SU-DHL-6 (cell line): ENCODE data around the gene KMT5C.

Experiments used
- H2AFZ ChIP-seq: fragments of 200-600 bp; sonication (generic); 2 replicates; pipeline ENCODE4 v1.6.1; 2014; ENCODE audit warnings: low read depth, mild to moderate bottlenecking, moderate library complexity, mixed read lengths, antibody characterized with exemption, low read length; ENCODE audit not compliant: severe bottlenecking
- H3F3A ChIP-seq: fragments of 200-600 bp; shearing (Covaris generic); 2 replicates; pipeline ENCODE4 v1.6.0; 2016; ENCODE audit warnings: antibody characterized with exemption, mild to moderate bottlenecking; ENCODE audit not compliant: insufficient read depth
- H3K27ac ChIP-seq: fragments of 200-600 bp; sonication (generic); 2 replicates; pipeline ENCODE4 v1.5.1; 2016; ENCODE audit warnings: low read depth, mild to moderate bottlenecking, low read length, moderate library complexity, mixed read lengths
- H3K27me3 ChIP-seq: fragments of 200-600 bp; sonication (generic), shearing (Covaris generic); 2 replicates; pipeline ENCODE4 v1.6.0; 2014; ENCODE audit warnings: mild to moderate bottlenecking, low read length
- H3K36me3 ChIP-seq: fragments of 200-600 bp; sonication (generic); 2 replicates; pipeline ENCODE4 v1.6.1; 2014; ENCODE audit warnings: mild to moderate bottlenecking, low read length, mixed read lengths
- H3K4me2 ChIP-seq: fragments of 300-600, 200-600 bp; shearing (Covaris generic), sonication (generic); 2 replicates; pipeline ENCODE4 v1.6.0; 2014; ENCODE audit warnings: low read length, low read depth, mild to moderate bottlenecking; ENCODE audit not compliant: poor library complexity, severe bottlenecking
- H3K4me3 ChIP-seq: fragments of 200-600 bp; sonication (generic); 2 replicates; pipeline ENCODE4 v1.5.1; 2014; ENCODE audit warnings: antibody characterized with exemption, low read length, mild to moderate bottlenecking, mixed read lengths; ENCODE audit not compliant: insufficient read depth, poor library complexity, severe bottlenecking
- H3K79me2 ChIP-seq: fragments of 200-600 bp; sonication (generic); 2 replicates; pipeline ENCODE4 v1.6.1; 2014; ENCODE audit warnings: mild to moderate bottlenecking, low read length, moderate library complexity; ENCODE audit not compliant: insufficient read depth
- H3K9ac ChIP-seq: fragments of 200-600 bp; sonication (generic); 2 replicates; pipeline ENCODE4 v1.7.0; 2014; ENCODE audit warnings: mild to moderate bottlenecking, low read length
- H3K9me2 ChIP-seq: fragments of 200-600 bp; sonication (generic); replicated peaks from 2 replicates; pipeline ENCODE4 v1.6.1; 2014; ENCODE audit warnings: low read length; ENCODE audit not compliant: insufficient read depth
- H3K9me3 ChIP-seq: fragments of 200-600 bp; sonication (generic); 2 replicates; pipeline ENCODE4 v1.6.1; 2014; ENCODE audit warnings: low read length, mixed read lengths; ENCODE audit not compliant: insufficient read depth
- H4K20me1 ChIP-seq: fragments of 200-600 bp; sonication (generic); 2 replicates; pipeline ENCODE4 v1.6.1; 2014; ENCODE audit warnings: low read depth, mild to moderate bottlenecking, antibody characterized with exemption, low read length, moderate library complexity, mixed read lengths
- CTCF ChIP-seq: fragments of 200-600 bp; sonication (generic); IDR thresholded peaks from one replicate; pipeline ENCODE4 v1.5.1; 2017; ENCODE audit warnings: antibody characterized with exemption, mild to moderate bottlenecking, low read length, moderate library complexity; ENCODE audit not compliant: insufficient read depth, poor library complexity, severe bottlenecking
- EZH2phosphoT487 ChIP-seq: fragments of 200-600 bp; sonication (generic), shearing (Covaris generic); conservative IDR thresholded peaks from 2 replicates; pipeline ENCODE4 v1.6.1; 2018; ENCODE audit warnings: mild to moderate bottlenecking, antibody characterized with exemption, low read length, moderate library complexity, mixed read lengths

The KMT5C gene

DNA sequence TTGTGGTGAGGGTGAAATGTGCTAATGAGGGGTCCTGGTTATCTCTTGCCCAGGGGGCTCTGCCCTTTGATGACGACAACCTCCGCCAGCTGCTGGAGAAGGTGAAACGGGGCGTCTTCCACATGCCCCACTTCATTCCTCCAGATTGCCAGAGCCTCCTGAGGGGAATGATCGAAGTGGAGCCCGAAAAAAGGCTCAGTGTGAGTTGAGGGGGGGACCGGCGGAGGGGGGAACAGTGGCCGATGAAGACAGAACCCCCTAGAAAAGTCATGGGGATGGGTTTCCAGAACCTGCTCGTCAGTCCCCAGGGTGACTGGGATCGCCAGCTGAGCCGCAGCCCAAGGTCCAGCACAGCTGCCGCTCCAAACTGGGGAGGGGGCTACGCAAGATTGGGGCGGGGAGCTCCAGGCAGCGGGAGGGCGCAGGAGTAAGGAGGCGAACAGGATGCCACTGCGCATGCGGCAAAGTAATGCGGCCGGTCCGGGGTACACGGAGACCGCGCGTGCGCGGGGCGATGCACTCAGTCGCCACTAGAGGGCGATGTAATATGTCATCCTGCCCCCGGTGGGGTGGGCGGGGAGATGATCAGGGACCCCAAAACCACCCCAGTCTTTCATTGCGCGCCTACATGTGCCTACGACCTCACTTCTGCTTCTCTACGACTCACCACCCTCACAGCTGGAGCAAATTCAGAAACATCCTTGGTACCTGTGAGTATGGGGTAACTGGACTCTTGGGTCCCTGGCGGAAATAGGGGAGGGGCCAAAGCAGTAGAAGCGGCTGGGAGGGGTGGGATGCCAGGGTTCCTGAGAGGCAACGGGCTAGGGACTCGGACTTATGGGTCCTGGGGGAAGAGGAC lies 38.0 kb upstream of the KMT5C start:
- Histone ChIP-seq H3K79me2 (no peaks in the 10 kb centered on the region), H3F3A (no peaks in the 10 kb centered on the region), H3K9me2 (no peaks in the 10 kb centered on the region), H3K4me2 (peak overlapping the region; percentile 54), H3K4me3 (peak overlapping the region; percentile 18), H3K27ac (no peak overlapping the region), H4K20me1 (no peaks in the 10 kb centered on the region), H3K36me3 (no peaks in the 10 kb centered on the region), H3K9ac (peak overlapping the region; percentile 51), H3K9me3 (no peaks in the 10 kb centered on the region), H2AFZ (peak overlapping the region; percentile 90), H3K27me3 (no peaks in the 10 kb centered on the region)
- TF ChIP-seq EZH2phosphoT487 (no peak), CTCF (peak; percentile 91)

- Histone ChIP-seq H2AFZ (peak overlapping the region; percentile 90), H4K20me1 (no peaks in the 10 kb centered on the region), H3K4me3 (no peak overlapping the region), H3K79me2 (no peaks in the 10 kb centered on the region), H3K9me2 (no peaks in the 10 kb centered on the region), H3K9ac (peak overlapping the region; percentile 51; the same call in 1 of the 2 replicates), H3K27ac (no peak overlapping the region), H3K9me3 (no peaks in the 10 kb centered on the region), H3K4me2 (peak overlapping the region; percentile 54), H3K27me3 (no peaks in the 10 kb centered on the region), H3K36me3 (no peaks in the 10 kb centered on the region), H3F3A (no peaks in the 10 kb centered on the region)
- TF ChIP-seq EZH2phosphoT487 (no peak), CTCF (no peak)
Observed at GRCh38 chr19:55302318-55302703, 37.4 kb upstream of the KMT5C start.

DNA sequence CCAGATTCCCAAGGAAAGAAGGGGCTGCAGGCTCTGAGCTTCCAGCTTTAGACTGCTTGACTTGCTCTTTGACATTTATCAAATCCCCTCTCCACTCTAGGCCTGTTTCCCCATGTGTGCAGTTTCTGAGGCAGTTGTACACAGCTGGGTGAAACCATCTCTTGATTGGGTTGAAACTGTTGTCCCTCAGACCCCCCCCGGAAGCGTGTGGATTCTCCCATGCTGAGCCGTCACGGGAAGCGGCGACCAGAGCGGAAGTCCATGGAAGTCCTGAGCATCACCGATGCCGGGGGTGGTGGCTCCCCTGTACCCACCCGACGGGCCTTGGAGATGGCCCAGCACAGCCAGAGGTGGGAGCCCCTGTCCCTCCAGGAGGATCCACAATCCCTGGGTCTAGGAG lies 36.2 kb upstream of the KMT5C start:
- TF ChIP-seq EZH2phosphoT487 (no peak), CTCF (no peak)

More for the DNA sequence above, 36.2 kb upstream of the KMT5C start:
- Histone ChIP-seq H4K20me1 (no peaks in the 10 kb centered on the region), H3K4me2 (no peak overlapping the region), H3K27me3 (no peaks in the 10 kb centered on the region), H3K9me3 (no peaks in the 10 kb centered on the region), H3K9me2 (no peaks in the 10 kb centered on the region), H3K79me2 (no peaks in the 10 kb centered on the region), H3K9ac (no peak overlapping the region), H3K36me3 (no peaks in the 10 kb centered on the region), H3K27ac (no peak overlapping the region), H3K4me3 (no peak overlapping the region), H3F3A (no peaks in the 10 kb centered on the region), H2AFZ (no peak overlapping the region)
